Endothelial cell of umbilical vein (primary cell): ENCODE results near the gene KIAA1217. TPM values are rescaled to one million over a fixed set of nuclear protein-coding genes. Genes with fewer than 3 reads are reported as not detected.

Source experiments
- BruUV-seq: library from RNA; stranded (reverse); fragments of 400-500 nt; replicated peaks from 2 replicates; lab custom pipeline; 2021; lab: Mats Ljungman, UMichigan
- CTCF ChIA-PET: fragments of 300-600, 350-600 bp; sonication (Branson Sonifier 250); formaldehyde crosslinking; loops from one replicate; lab custom pipeline; 2021; ENCODE audit warnings: antibody characterized with exemption, inconsistent platforms; lab: Charles Lee
- POLR2A ChIA-PET: fragments of 300-600, 350-600 bp; sonication (Branson Sonifier 250); formaldehyde crosslinking; loops from one replicate; lab custom pipeline; 2021; ENCODE audit warnings: antibody characterized with exemption, inconsistent platforms; lab: Charles Lee
- DNase-seq: peaks from one replicate; pipeline ENCODE4 v3.0.0-alpha.2; 2011; ENCODE audit warnings: low read depth, low spot score
- FAIRE-seq: peaks from 2 replicates; lab custom pipeline; 2011; peaks lifted over from hg19 to GRCh38; lab: Jason Lieb, UNC
- H2AFZ ChIP-seq: 2 replicates; pipeline ENCODE4 v1.6.0; 2012; ENCODE audit warnings: low read depth, low read length, control low read depth, inconsistent platforms
- H3K27ac ChIP-seq: 2 replicates; pipeline ENCODE4 v1.5.1; 2011; ENCODE audit warnings: low read depth, mild to moderate bottlenecking, control low read depth, low read length, moderate library complexity; ENCODE audit not compliant: insufficient read depth
- H3K27me3 ChIP-seq, 2 experiments: 2 replicates each; pipeline versions ENCODE4 v1.6.0 to v1.6.1; 2011; ENCODE audit warnings: low read length in 2 of 2, mixed read lengths in 1 of 2; ENCODE audit not compliant: control insufficient read depth in 2 of 2, insufficient read depth in 2 of 2
- H3K36me3 ChIP-seq, 2 experiments: 2 replicates in 1 of 2; 3 replicates in 1 of 2; pipeline ENCODE4 v1.5.1; 2011; ENCODE audit warnings: low read length in 2 of 2, mild to moderate bottlenecking in 1 of 2, moderate library complexity in 1 of 2; ENCODE audit not compliant: control insufficient read depth in 2 of 2, insufficient read depth in 2 of 2; ENCODE audit errors: extremely low read depth in 1 of 2
- H3K4me1 ChIP-seq: 3 replicates; pipeline ENCODE4 v1.5.1; 2011; ENCODE audit warnings: mild to moderate bottlenecking, low read length; ENCODE audit not compliant: control insufficient read depth, insufficient read depth; ENCODE audit errors: extremely low read depth
- H3K4me2 ChIP-seq: 2 replicates; pipeline ENCODE4 v1.6.1; 2011; ENCODE audit warnings: low read length, control low read depth, mixed read lengths; ENCODE audit not compliant: insufficient read depth
- H3K4me3 ChIP-seq, 3 experiments: fragments of 200-600 bp in 1 of 3; sonication (generic), shearing (Covaris generic) in 1 of 3; replicated peaks in 1 of 3; 2 replicates each; pipeline ENCODE4 v1.5.1; 2011 to 2016; ENCODE audit warnings: control low read depth in 3 of 3, low read length in 3 of 3, mild to moderate bottlenecking in 2 of 3, inconsistent platforms in 1 of 3, low read depth in 1 of 3, moderate library complexity in 1 of 3; ENCODE audit not compliant: insufficient read depth in 1 of 3
- H3K79me2 ChIP-seq: 2 replicates; pipeline ENCODE4 v1.6.0; 2012; ENCODE audit warnings: low read length, inconsistent platforms; ENCODE audit not compliant: control insufficient read depth, insufficient read depth
- H3K9ac ChIP-seq: replicated peaks from 2 replicates; pipeline ENCODE3; 2011; ENCODE audit warnings: low read length, control low read depth; ENCODE audit not compliant: insufficient read depth; ENCODE audit errors: extremely low read depth
- H3K9me1 ChIP-seq: replicated peaks from 3 replicates; pipeline ENCODE4 v1.6.0; 2011; ENCODE audit warnings: mild to moderate bottlenecking, low read length; ENCODE audit not compliant: control insufficient read depth, insufficient read depth; ENCODE audit errors: extremely low read depth
- H3K9me3 ChIP-seq: replicated peaks from 2 replicates; pipeline ENCODE4 v1.5.1; 2012; ENCODE audit warnings: low read length, inconsistent platforms; ENCODE audit not compliant: control insufficient read depth, insufficient read depth
- H4K20me1 ChIP-seq: replicated peaks from 2 replicates; pipeline ENCODE3; 2011; ENCODE audit warnings: mild to moderate bottlenecking, low read length; ENCODE audit not compliant: control insufficient read depth, insufficient read depth; ENCODE audit errors: extremely low read depth
- CTCF ChIP-seq, 2 donors: IDR thresholded peaks; 1 replicate in 1 of 2; 2 replicates in 1 of 2; pipeline ENCODE4 v1.5.1; 2011; ENCODE audit warnings: low read length in 2 of 2, mild to moderate bottlenecking in 2 of 2, moderate library complexity in 2 of 2, control low read depth in 1 of 2, inconsistent platforms in 1 of 2, low read depth in 1 of 2; ENCODE audit not compliant: insufficient read depth in 1 of 2; ENCODE audit errors: extremely low read depth in 1 of 2
- EZH2 ChIP-seq: IDR thresholded peaks from 2 replicates; pipeline ENCODE4 v1.6.1; 2012; ENCODE audit warnings: borderline replicate concordance, low read depth, mild to moderate bottlenecking, moderate library complexity, low read length, inconsistent platforms; ENCODE audit not compliant: severe bottlenecking
- GATA2 ChIP-seq: IDR thresholded peaks from 2 replicates; pipeline ENCODE4 v1.7.0; 2011; ENCODE audit warnings: low read depth, mild to moderate bottlenecking, moderate library complexity, mixed read lengths, low read length; ENCODE audit not compliant: insufficient read length, insufficient read depth
- JUN ChIP-seq: IDR thresholded peaks from 2 replicates; pipeline ENCODE4 v1.6.1; 2011; ENCODE audit warnings: borderline replicate concordance, low read depth; ENCODE audit not compliant: insufficient read length, insufficient read depth
- MAX ChIP-seq: IDR thresholded peaks from 2 replicates; pipeline ENCODE4 v1.6.1; 2011; ENCODE audit not compliant: insufficient read depth, insufficient read length
- MYC ChIP-seq: IDR thresholded peaks from one replicate; pipeline ENCODE4 v1.6.1; 2011; ENCODE audit warnings: mild to moderate bottlenecking, low read depth, low read length
- POLR2A ChIP-seq: IDR thresholded peaks from 2 replicates; pipeline ENCODE4 v1.6.1; 2012; ENCODE audit warnings: low read depth, mild to moderate bottlenecking, control low read depth, low read length
- POLR2AphosphoS5 ChIP-seq: IDR thresholded peaks from 2 replicates; pipeline ENCODE4 v1.6.1; 2012; ENCODE audit warnings: low read depth, mild to moderate bottlenecking, control low read depth, low read length, moderate library complexity; ENCODE audit not compliant: insufficient read depth
- dilution Hi-C: fragments of 300-500 bp; cut with MboI; formaldehyde crosslinking; loops from one replicate; pipeline ENCODE4 v1.15.0; 2019; ENCODE audit warnings: low sequenced_read_pairs; ENCODE audit not compliant: extremely low pct_ligation_motif_present
- intact Hi-C: fragments of 100-400 bp; cut with micrococcal nuclease; formaldehyde crosslinking; loops from one replicate; pipeline ENCODE4 v1.10.0; 2022
- polyA plus RNA-seq, 4 experiments: library from polyadenylated mRNA; depleted of rRNA in 3 of 4; stranded (reverse) in 3 of 4; unstranded in 1 of 4; fragments of >200 nt; gene quantifications; 2 replicates each; pipeline versions ENCODE4 v1.2.1 to v1.2.3, GENCODE V29; 2011 to 2012; ENCODE audit warnings: missing spikeins in 1 of 4
- total RNA-seq: library from RNA; stranded (reverse); gene quantifications from 2 replicates; pipeline ENCODE4 v1.2.3, GENCODE V29; 2021

KIAA1217 gene
- total and polyA plus RNA-seq, 2 donors (not counting 3 experiments of a cell fraction or from before 2014, with no cell fraction given) = 0.83 to 10.3 TPM

GRCh38 chr10:24570658-24571426 is 361.9 kb downstream of the KIAA1217 start:
- FAIRE-seq (no peak), DNase-seq (no peak)
- no peaks in the 10 kb centered on the region for H4K20me1 ChIP-seq
- H3K4me1 ChIP-seq = no peaks in the 10 kb centered on the region
- H3K36me3 ChIP-seq = no peaks in the 10 kb centered on the region
- TF ChIP-seq CTCF (IDR thresholded peaks at IDR 0.05; ENCODE audit: extremely low read depth in 1 of 2, insufficient read depth in 1 of 2, low read depth in 1 of 2, low read length in 2 of 2) = no peak
- TF ChIP-seq MYC = no peak
- TF ChIP-seq EZH2 = no peak
- TF ChIP-seq GATA2 = no peak
- TF ChIP-seq MAX = no peak
- TF ChIP-seq POLR2AphosphoS5 = no peak
- no peak for TF ChIP-seq JUN
- no peak for TF ChIP-seq POLR2A
- ChIA-PET CTCF (interaction anchor here (1.3 to 1.9 kb wide), 2 partner anchors 14 to 510 kb away, joined by 4 to 6 read pairs; no protein-coding TSS in a partner anchor), POLR2A (no interaction called here)
- dilution Hi-C loops = no loop called here
- BruUV-seq = no TSS peak
- H3K9me1 ChIP-seq = no peaks in the 10 kb centered on the region
- H3K4me2 ChIP-seq = no peak overlapping the region
- H3K27ac ChIP-seq = no peak overlapping the region
- H3K9ac ChIP-seq = no peak overlapping the region
- H3K79me2 ChIP-seq = no peaks in the 10 kb centered on the region
- H3K4me3 ChIP-seq = no peak overlapping the region
- intact Hi-C loops = no loop called here
- H3K9me3 ChIP-seq = no peaks in the 10 kb centered on the region
- no peaks in the 10 kb centered on the region for H3K27me3 ChIP-seq
- no peak overlapping the region for H2AFZ ChIP-seq
